ENCODE results near the gene ZNG1E. TPM values are rescaled to one million over a fixed set of nuclear protein-coding genes. Genes with fewer than 3 reads are reported as not detected.

Gene ZNG1E
- 62.0 to 75.9 TPM (median 69.4 TPM) in 5 replicates for total RNA-seq (2022; extraction: Qiagen RNA extraction)

GRCh38 chr9:65675589-65676021, at the start of gene ZNG1E:
TSS of gene ZNG1E (plus strand) at chr9:65675928. CDS start at chr9:65675977, 49 bp downstream.

GRCh38 chr9:65737096-65737564, 61.4 kb downstream of the ZNG1E start, which contains the start of gene FOXD4L4:
TSS of gene FOXD4L4 (plus strand) at chr9:65737146. CDS start at chr9:65737146, 0 bp downstream.

Other genes with a start within 250 kb of the ZNG1E start
- gene FOXD4L4, start 61.2 kb downstream of the ZNG1E start, total RNA-seq (2022; extraction: Qiagen RNA extraction) = 0.07 to 0.09 TPM (median 0.08 TPM) in 3 of 5 replicates, not detected in the others